GM18526 (cell line): ENCODE results near the gene DUS1L.
A peak's percentile ranks its signal among the peaks of the same experiment; 100 is the strongest.

Experiments used
- POLR2A ChIP-seq: IDR thresholded peaks from 3 replicates; pipeline ENCODE4 v1.6.1; 2011; ENCODE audit not compliant: insufficient read length; ENCODE audit errors: extremely low read depth

The DUS1L gene

DNA sequence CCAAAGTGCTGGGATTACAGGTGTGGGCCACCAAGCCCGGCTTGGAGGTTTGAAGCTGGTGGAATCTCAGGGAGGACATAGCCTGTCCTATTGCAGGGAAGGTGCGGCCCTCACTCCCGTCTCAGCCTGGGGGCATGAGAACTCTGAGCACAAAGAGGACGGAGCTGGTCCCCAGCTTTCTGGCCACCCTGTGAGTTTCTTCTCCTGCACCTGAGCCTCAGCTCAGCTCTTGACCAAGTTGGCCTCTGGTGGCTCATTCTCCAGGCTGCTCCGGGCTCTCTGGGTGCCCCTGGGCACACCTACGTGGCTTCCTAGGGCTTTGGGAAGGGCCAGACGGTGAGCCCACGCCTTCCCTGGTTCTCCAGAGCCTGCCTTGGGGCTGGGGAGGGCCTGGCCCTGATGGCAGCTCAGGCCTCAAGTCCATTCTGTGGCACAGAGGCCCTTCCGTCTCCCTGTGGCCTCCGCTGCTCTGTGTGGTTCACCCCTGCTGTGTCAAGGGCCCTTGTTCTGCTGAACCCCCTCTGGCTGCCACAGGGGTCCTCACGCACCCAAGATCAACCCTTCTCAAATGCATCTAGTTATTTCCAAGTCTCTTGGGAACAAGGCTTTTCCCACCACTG, 39.3 kb upstream of the DUS1L start:
- TF ChIP-seq POLR2A: no peak

DNA sequence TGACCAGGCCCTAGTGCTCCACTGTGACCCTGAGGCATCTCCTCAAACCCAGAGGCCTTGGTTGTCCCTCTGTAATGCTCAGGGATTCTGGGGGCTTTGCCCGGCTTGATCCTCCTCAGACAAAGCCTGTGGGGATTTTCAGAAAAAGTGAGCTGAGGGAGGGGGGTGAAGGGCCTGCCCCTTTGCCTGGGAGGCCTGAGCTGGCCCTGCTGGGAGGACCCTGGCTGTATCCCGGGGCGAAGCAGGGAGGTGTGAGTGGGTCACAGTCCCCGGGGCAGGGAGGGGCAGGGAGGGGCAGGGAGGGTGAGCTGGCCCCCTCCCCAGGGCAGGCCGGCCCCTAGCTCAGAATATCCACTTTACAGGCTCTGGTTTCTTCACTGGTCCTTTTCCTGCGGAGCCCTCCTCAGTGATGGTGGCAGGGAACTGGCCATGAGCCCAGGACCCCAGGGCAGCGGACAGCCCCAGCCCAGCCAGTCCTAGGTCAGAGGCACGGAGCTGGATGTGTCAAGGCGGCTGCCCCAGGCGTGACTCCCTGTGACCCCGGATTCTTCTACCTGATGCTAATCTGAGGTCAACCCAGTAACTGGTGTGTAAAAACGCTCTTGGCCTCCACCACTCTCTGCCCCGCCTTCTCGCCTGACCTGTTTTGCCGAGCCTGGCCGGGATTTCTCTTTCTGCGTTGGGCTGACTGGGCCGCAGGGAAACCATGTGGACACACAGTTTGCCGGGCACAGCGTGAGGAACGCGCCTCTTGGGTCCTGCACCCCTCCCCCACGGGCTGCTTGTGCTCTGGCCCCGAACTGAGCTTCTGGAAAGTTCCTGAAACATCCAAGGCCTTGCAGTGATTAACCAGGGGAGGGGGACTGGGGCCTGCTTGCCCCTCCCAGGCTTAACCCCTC, 38.2 kb upstream of the DUS1L start:
- TF ChIP-seq POLR2A: no peak

DNA sequence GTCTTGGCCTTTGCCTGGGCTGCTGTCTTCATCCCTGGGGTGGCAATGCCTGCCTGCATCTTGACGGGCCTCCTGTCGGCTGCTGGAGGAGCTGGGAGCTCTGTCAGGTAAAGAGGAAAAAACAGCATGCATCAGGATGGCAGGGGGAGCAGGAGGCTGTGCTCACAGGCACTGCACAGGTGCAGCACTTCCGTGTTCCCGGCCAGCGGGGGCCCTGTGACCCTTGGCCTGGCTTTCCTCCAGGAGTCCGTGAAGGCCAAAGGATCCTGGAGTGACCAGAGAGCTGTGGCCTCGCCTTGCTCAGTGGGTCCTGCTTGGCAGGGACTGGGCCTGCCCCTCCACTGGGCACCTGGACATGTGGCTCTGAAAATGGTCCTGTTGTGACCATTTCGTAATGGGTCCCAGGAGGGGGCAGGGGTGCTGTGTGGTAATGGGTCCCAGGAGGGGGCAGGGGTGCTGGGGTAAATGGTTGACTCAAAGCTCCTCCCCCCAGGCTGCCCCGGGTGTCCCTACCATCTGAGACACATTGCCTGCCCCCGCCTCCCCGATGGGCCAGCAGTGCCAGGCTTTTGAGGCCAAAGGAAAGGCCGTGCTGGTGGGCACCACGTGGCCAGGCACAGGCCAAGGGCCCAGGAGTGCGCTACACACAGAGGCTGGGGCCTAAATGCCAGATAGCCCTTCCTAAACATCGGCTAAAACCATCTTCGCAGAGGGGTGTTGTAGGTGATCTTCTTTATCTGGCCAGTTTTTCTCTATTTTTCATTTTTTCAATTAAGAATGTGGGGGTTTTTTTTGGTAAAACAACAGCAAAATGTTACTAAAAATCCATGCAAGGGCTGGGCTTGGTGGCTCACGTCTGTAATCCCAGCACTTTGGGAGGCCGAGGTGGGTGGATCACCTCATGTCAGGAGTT, 36.4 kb upstream of the DUS1L start:
- TF ChIP-seq POLR2A: no peak

DNA sequence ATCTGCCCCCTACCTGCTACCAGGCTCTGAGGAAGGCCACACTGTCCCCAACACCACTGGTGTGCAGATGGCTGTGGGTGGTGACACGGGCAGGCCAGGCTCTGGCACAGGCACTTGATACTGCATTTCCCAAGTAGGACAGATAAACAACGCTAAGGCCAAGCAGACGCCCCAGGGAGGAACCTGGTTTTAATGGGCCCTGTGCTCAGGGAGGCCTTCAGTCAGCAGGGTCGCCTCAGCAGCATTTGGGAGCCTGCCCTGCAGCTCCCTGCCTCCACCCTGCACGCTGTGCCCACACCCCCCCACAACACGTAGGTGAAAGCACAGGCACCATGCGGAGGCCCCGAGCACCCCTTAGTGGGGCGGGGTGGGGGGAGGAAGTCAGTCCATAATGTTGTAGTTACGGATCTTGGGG, 35.7 kb upstream of the DUS1L start:
- TF ChIP-seq POLR2A: no peak

DNA sequence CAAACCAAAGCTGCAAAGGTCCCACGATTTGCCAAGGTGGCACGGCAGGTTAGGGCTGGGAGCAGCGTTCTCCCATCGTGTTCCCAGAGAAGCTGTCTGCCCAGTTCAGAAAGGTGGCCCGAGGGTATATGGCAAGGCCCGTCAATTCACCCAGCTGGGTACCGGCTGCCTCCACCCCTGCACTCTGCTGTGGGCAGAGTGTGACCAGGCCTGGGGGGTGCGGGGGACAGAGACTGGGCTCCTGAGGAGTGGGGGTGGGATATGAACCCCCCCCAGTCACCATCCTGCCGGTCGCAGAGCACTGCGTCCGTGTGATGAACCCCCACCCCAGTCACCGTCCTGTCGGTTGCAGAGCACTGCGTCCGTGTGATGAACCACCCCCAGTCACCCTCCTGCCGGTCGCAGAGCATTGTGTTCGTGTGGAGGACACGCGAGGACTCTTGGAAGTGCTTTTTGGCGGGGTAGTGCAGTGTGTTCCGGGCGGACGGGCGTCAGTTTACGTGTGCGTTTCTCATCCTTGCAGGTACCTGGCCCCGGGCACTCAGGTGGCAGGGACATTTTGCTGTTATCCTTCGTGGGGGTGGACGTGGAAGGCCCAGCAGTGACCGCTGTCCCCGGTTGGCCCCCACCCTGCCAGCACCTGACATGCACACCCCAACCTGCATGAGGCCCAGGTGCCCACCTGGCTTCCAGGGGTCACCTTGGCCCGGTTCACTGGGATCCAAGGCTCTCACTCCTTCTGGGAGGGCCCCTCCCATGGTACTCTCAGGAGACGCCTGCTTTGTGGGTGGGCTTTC, 35.1 kb upstream of the DUS1L start:
- TF ChIP-seq POLR2A: no peak

DNA sequence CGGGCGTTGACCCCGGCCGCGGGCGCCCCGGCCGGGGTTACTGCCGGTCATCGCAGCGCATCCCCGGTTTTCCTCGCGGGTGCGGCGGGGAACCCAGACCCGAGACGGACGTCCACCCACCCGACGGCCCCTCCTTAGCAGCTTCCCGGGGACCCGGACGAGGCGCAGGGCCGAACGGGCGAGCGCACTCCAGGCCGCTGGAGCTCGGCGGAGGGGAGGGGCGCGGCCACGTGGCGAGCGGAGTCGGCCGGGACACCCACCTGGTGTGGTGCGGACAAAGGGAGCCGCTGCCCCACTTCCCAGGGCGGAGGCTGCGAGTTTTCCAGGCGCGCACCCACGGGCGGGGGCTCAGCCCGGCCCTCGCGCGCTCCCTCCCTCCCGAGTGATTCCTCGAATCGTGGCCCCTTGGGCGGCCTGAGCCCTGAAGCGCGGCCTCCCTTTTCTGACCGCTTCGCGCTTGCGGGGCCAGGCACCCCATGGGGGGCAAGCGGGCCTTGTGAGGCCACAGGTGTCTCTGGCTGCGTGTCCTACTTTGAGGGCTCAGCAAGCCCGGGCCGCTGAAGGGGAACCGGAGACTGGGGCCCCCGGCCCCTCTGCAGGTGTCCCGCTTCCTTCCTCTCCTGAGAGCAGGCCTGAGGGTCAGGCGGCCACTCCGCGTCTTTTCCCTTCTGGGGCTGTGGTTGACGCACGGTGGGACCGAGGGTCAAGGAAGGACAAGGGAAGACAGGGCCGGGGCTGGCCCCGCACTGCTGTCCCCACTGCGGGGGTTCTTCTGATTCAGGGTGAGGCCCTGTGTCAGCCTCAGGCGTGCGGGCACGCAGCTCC, 33.5 kb upstream of the DUS1L start:
- TF ChIP-seq POLR2A: no peak

DNA sequence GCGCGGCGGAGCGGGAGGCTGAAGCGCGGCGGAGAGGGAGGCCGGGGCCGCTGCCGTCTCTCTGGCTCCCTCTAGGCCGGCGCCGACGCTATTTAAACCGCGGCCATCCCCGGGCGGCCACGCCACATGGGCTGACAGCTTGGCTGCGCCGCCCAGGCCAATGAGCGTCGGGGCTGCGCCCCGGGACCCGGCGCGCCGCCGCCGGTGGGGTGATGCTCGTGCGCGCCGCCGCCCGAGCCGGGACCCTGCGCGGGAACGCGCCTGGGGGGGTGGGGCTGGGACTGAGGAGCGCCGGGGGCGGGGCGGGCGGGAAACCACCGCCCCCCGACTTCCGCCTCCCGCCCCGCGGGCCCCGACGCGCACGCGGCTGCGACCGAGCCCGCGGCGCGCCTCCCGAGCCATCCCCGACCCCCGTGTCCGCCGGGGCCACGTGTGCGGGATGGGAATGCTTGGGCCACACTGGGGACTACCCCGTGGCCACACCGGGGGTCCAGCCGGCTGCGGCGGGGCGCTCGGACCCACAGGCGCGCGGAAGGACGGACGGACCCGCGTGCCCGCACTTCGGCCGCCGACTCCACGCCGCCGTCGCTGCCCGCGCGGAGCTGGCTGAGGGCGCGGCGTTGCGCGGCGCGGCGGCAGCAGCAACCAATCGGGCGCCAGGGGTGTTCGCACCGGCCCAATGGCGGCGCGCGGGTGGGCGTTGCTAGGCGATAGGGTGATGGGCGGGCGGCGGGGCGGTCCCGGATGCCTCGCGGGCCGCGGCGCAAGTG, 32.8 kb upstream of the DUS1L start, which contains the start of gene FASN:
Gene FASN, minus strand, starts transcription at position 68 of the 770 bp plus-strand sequence. CDS start 1,791 bp downstream, outside the sequence.
- TF ChIP-seq POLR2A: peak; percentile 97

DNA sequence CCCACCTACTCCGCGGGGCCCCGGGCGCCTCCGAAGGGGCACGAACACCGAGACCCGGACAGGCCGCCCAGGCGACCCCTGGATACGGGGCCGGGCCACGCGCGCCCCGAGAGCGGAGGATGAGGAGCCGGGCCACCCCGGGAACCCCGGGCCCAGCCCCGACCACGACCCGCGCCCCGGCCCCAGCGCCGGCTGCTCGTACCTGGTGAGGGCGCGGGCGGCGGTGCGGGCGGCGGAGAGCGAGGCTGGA, 32.2 kb upstream of the DUS1L start:
- no peak for TF ChIP-seq POLR2A

DNA sequence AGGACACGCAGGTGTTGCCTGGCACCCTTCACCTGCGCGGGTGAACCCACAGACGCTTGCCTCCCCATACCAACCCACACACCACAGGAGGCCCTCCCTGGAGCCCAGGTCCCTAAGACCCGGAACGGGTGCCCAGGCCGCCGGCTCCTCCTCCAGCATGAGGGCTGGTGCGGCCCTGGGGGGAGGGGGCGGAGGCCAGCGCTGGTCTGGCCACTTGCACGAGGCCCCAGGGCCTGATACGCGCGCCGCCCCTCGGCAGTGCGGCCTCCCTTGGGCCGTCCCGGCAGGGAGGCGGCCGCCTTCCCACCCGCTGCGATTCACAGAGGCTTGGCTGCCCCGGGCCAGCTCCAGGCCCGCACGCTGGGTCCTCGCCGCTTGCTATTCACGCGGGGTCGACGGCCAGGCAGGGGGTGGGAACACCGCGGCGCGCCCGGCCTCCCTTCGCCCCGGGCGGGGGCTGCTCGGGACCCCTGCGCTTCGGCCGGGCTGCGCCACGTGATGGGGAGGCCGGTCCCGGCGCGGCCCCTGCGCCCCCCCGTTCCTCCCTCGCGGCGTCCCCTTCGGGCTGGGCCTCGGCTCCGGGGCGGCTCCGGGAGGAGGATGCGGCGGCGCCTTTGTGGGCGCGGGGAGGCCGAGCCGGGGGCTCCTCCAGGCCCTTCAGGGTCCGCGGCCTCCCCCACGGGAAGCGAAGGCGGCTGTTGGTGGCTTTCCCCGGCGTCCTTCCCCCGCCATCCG, 31.7 kb upstream of the DUS1L start:
- TF ChIP-seq POLR2A: no peak

DNA sequence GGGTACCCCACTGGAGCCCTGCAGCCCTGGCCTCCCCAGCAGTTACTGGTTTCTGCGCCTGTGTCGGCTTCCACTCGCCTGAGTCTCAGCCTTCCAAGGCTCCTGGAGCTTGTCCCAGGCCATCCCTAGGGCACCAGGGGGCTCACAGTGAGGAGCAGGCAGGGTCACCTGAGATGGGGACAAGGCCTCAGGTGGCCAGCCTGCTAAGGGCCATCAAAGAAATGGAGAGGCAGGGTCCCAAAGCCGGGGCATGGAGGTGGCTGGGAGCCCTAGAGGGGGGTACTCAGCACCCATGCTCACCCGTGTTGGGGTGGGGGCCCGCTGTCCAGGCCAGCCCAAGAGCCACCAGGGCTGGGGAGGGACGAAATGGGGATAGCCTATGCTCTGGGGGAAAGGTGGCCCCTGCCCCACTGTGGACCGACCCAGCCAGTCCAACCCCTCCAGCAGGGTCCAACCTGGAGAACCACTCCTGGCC, 31.1 kb upstream of the DUS1L start:
- no peak for TF ChIP-seq POLR2A

DNA sequence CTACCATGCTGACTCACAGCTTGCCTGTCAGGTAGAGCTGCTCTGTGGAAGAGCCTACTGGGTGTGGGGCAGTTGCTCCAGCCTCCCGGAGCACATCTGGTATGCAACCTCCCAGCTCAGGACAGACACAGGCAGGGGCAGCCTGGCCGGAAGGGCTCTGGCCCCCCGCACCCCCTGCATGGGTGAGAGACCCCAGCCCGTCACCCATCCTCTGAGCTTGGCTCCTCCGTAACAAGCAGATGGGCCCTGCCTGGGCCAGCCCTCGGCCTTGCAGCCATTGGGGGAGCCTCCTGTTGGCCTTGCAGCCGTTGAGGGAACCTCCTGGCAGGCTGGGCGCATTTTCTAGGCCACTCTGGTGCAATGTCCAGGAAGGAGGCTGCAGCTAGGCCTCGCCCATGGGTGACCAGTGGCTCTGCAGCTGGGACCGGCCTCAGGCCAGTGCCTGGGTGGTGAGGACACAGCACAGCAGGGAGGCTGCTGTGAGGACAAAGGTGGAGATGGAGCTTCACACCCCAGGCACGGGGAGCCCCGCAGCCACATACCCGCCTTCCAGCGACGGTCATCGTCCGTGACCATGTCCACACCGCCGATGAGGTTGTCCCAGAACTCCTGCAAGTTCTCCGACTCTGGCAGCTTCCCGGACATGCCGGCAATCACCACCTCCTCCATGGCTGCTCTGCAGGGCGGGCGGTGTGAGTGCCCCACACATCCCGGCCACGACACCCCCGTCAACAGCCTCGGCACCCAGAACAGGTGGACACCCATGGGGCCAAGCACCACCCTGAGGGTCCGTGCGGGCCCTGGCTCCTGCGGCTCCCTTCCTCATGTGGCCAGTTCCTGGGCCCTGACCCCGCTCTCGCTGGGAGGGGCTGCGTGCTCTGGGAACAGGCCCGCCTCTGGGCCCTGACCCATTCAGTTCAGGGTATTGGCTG, 30.4 kb upstream of the DUS1L start:
- no peak for TF ChIP-seq POLR2A
